Esophagus muscularis mucosa (tissue), 4 donors: Measurements from ENCODE around the gene INAVA.

Source experiments
- CTCF ChIP-seq, 3 experiments: fragments of 200-600 bp in 2 of 3; fragments of 450-650 bp in 1 of 3; sonication (generic) in 2 of 3; IDR thresholded peaks; one replicate each; pipeline ENCODE4 v1.5.1; 2017 to 2019; ENCODE audit warnings: antibody characterized with exemption in 3 of 3, mild to moderate bottlenecking in 2 of 3, moderate library complexity in 1 of 3
- EP300 ChIP-seq: sonication (generic); formaldehyde crosslinking; IDR thresholded peaks from one replicate; pipeline ENCODE4 v1.6.1; 2017; ENCODE audit warnings: antibody characterized with exemption
- POLR2A ChIP-seq: fragments of 450-650 bp; IDR thresholded peaks from one replicate; pipeline ENCODE4 v1.6.1; 2017; ENCODE audit warnings: antibody characterized with exemption, moderate library complexity, mild to moderate bottlenecking, low read depth
- POLR2AphosphoS5 ChIP-seq, 2 donors: sonication (generic); formaldehyde crosslinking; IDR thresholded peaks; one replicate each; pipeline ENCODE4 v1.6.1; 2017; ENCODE audit warnings: antibody characterized with exemption in 2 of 2

GRCh38 chr1:200916152-200916551 is 21.5 kb downstream of the INAVA start:
- TF ChIP-seq POLR2A (no peak), CTCF (IDR thresholded peaks at IDR 0.05) (no peak), POLR2AphosphoS5 (IDR thresholded peaks at IDR 0.05) (no peak), EP300 (no peak)
